Activated CD4-positive, alpha-beta T cell treated with anti-CD3 and anti-CD28 coated beads, Interleukin-2, amount 10 ng/mL, durations not matched to agents 24 days and 14 days (primary cell): ENCODE results near the gene SHPK. TPM values are rescaled to one million over a fixed set of nuclear protein-coding genes. Genes with fewer than 3 reads are reported as not detected.
"Not testable (repeated sequence)": the region's sequence is repeated elsewhere in the genome, so short reads cannot be mapped to it uniquely, and the experiment has no call there.

Source experiments
- DNase-seq: peaks from one replicate; pipeline ENCODE4 v3.0.0; 2022
- H3K27ac Mint-ChIP-seq: one replicate; pipeline ENCODE4 v1.8.0; 2022; ENCODE audit warnings: mild to moderate bottlenecking, mixed read lengths
- H3K27me3 Mint-ChIP-seq: one replicate; pipeline ENCODE4 v1.8.0; 2022; ENCODE audit warnings: mixed read lengths
- H3K36me3 Mint-ChIP-seq: one replicate; pipeline ENCODE4 v1.8.0; 2022; ENCODE audit warnings: low read depth, mild to moderate bottlenecking, mixed read lengths
- H3K4me1 Mint-ChIP-seq: one replicate; pipeline ENCODE4 v1.8.0; 2021; ENCODE audit warnings: mixed read lengths
- H3K4me3 Mint-ChIP-seq: one replicate; pipeline ENCODE4 v1.8.0; 2022; ENCODE audit warnings: mild to moderate bottlenecking, moderate library complexity, mixed read lengths
- H3K9me3 Mint-ChIP-seq: one replicate; pipeline ENCODE4 v1.8.0; 2021; ENCODE audit warnings: mixed read lengths
- intact Hi-C: fragments of 100-400 bp; cut with micrococcal nuclease; formaldehyde crosslinking; loops from one replicate; pipeline ENCODE4 v1.15.1; 2023
- total RNA-seq: library from RNA; stranded (reverse); gene quantifications from 2 replicates; pipeline ENCODE4 v1.2.3, GENCODE V29; 2022

Gene SHPK
- total RNA-seq, 1 donor from 2014 or later: 21.2 TPM

- DNase-seq: no peak
- Mint-ChIP-seq H3K36me3 (no peaks in the 10 kb centered on the region), H3K27me3 (no peaks in the 10 kb centered on the region), H3K4me3 (no peak overlapping the region), H3K27ac (no peak overlapping the region), H3K9me3 (no peaks in the 10 kb centered on the region), H3K4me1 (no peaks in the 10 kb centered on the region)
- intact Hi-C loops: no loop called here
Observed at GRCh38 chr17:3596804-3597464, 39.1 kb downstream of the SHPK start.

GRCh38 chr17:3594976-3595375, 41.1 kb downstream of the SHPK start:
- H3K9me3 Mint-ChIP-seq: no peaks in the 10 kb centered on the region
- no peaks in the 10 kb centered on the region for H3K4me1 Mint-ChIP-seq
- H3K36me3 Mint-ChIP-seq: peaks cover under 1% of the 10 kb centered on the region
- no peak for DNase-seq
- no peaks in the 10 kb centered on the region for H3K27me3 Mint-ChIP-seq
- no peak overlapping the region for H3K4me3 Mint-ChIP-seq
- H3K27ac Mint-ChIP-seq: no peak overlapping the region
- intact Hi-C loops: no loop called here

GRCh38 chr17:3594051-3594800, 41.8 kb downstream of the SHPK start:
- Mint-ChIP-seq H3K9me3 (no peaks in the 10 kb centered on the region), H3K4me1 (no peaks in the 10 kb centered on the region), H3K27me3 (no peaks in the 10 kb centered on the region), H3K36me3 (peaks cover 6% of the 10 kb centered on the region), H3K4me3 (no peak overlapping the region), H3K27ac (no peak overlapping the region)
- no peak for DNase-seq
- intact Hi-C loops: no loop called here

- H3K9me3 Mint-ChIP-seq: no peaks in the 10 kb centered on the region
- DNase-seq: no peak
- H3K27ac Mint-ChIP-seq: no peak overlapping the region
- intact Hi-C loops: no loop called here
- H3K4me1 Mint-ChIP-seq: no peaks in the 10 kb centered on the region
- no peaks in the 10 kb centered on the region for H3K27me3 Mint-ChIP-seq
- peaks cover 6% of the 10 kb centered on the region for H3K36me3 Mint-ChIP-seq
- H3K4me3 Mint-ChIP-seq: no peak overlapping the region
Observed at GRCh38 chr17:3593384-3593783, 42.7 kb downstream of the SHPK start.

GRCh38 chr17:3592216-3592860, 43.7 kb downstream of the SHPK start:
- intact Hi-C loops: no loop called here
- no peaks in the 10 kb centered on the region for H3K9me3 Mint-ChIP-seq
- no peak overlapping the region for H3K4me3 Mint-ChIP-seq
- H3K36me3 Mint-ChIP-seq: peaks cover 6% of the 10 kb centered on the region
- no peaks in the 10 kb centered on the region for H3K4me1 Mint-ChIP-seq
- no peaks in the 10 kb centered on the region for H3K27me3 Mint-ChIP-seq
- no peak for DNase-seq
- H3K27ac Mint-ChIP-seq: no peak overlapping the region

GRCh38 chr17:3590768-3591167, 45.3 kb downstream of the SHPK start:
- intact Hi-C loops: no loop called here
- Mint-ChIP-seq H3K4me1 (no peaks in the 10 kb centered on the region), H3K4me3 (no peak overlapping the region)

GRCh38 chr17:3590231-3590630, 45.8 kb downstream of the SHPK start:
- Mint-ChIP-seq H3K27ac (no peak overlapping the region), H3K4me3 (no peak overlapping the region), H3K9me3 (no peaks in the 10 kb centered on the region), H3K4me1 (no peaks in the 10 kb centered on the region), H3K27me3 (no peaks in the 10 kb centered on the region), H3K36me3 (peaks cover 10% of the 10 kb centered on the region)
- intact Hi-C loops: no loop called here
- DNase-seq: no peak

More at GRCh38 chr17:3590768-3591167, 45.3 kb downstream of the SHPK start:
- H3K27ac Mint-ChIP-seq: no peak overlapping the region
- peaks cover 10% of the 10 kb centered on the region for H3K36me3 Mint-ChIP-seq
- no peak for DNase-seq
- no peaks in the 10 kb centered on the region for H3K9me3 Mint-ChIP-seq
- H3K27me3 Mint-ChIP-seq: no peaks in the 10 kb centered on the region

GRCh38 chr17:3589784-3590183, 46.3 kb downstream of the SHPK start:
- no peak overlapping the region for H3K4me3 Mint-ChIP-seq

GRCh38 chr17:3585826-3586225, 50.2 kb downstream of the SHPK start:
- no peak overlapping the region for H3K4me3 Mint-ChIP-seq
- peaks cover 12% of the 10 kb centered on the region for H3K36me3 Mint-ChIP-seq
- DNase-seq: no peak
- intact Hi-C loops: no loop called here
- no peaks in the 10 kb centered on the region for H3K9me3 Mint-ChIP-seq
- H3K27me3 Mint-ChIP-seq: no peaks in the 10 kb centered on the region
- H3K27ac Mint-ChIP-seq: no peak overlapping the region
- no peaks in the 10 kb centered on the region for H3K4me1 Mint-ChIP-seq

More at GRCh38 chr17:3589784-3590183, 46.3 kb downstream of the SHPK start:
- DNase-seq: no peak
- Mint-ChIP-seq H3K27me3 (no peaks in the 10 kb centered on the region), H3K9me3 (no peaks in the 10 kb centered on the region), H3K27ac (no peak overlapping the region), H3K4me1 (no peaks in the 10 kb centered on the region), H3K36me3 (peaks cover 10% of the 10 kb centered on the region)
- intact Hi-C loops: no loop called here

GRCh38 chr17:3583456-3583855, 52.6 kb downstream of the SHPK start:
- DNase-seq: no peak
- Mint-ChIP-seq H3K4me1 (no peaks in the 10 kb centered on the region), H3K36me3 (peaks cover 11% of the 10 kb centered on the region), H3K4me3 (no peak overlapping the region), H3K27ac (no peak overlapping the region), H3K9me3 (no peaks in the 10 kb centered on the region), H3K27me3 (no peaks in the 10 kb centered on the region)
- intact Hi-C loops: no loop called here

- H3K4me3 Mint-ChIP-seq: no peak overlapping the region
- intact Hi-C loops: no loop called here
- peaks cover 11% of the 10 kb centered on the region for H3K36me3 Mint-ChIP-seq
- H3K27ac Mint-ChIP-seq: no peak overlapping the region
- no peaks in the 10 kb centered on the region for H3K27me3 Mint-ChIP-seq
- no peak for DNase-seq
- no peaks in the 10 kb centered on the region for H3K9me3 Mint-ChIP-seq
- H3K4me1 Mint-ChIP-seq: no peaks in the 10 kb centered on the region
Observed at GRCh38 chr17:3582915-3583314, 53.1 kb downstream of the SHPK start.

- DNase-seq, H3K4me1 Mint-ChIP-seq, H3K27me3 Mint-ChIP-seq, H3K9me3 Mint-ChIP-seq, H3K27ac Mint-ChIP-seq, H3K4me3 Mint-ChIP-seq, H3K36me3 Mint-ChIP-seq, intact Hi-C loops: not testable (repeated sequence)
Observed at GRCh38 chr17:3578667-3579066, 57.4 kb downstream of the SHPK start.

GRCh38 chr17:3576970-3577369, 59.1 kb downstream of the SHPK start:
- intact Hi-C loops: no loop called here
- Mint-ChIP-seq H3K36me3 (peaks cover 7% of the 10 kb centered on the region), H3K4me1 (no peaks in the 10 kb centered on the region), H3K27ac (no peak overlapping the region), H3K27me3 (no peaks in the 10 kb centered on the region), H3K9me3 (no peaks in the 10 kb centered on the region), H3K4me3 (no peak overlapping the region)
- DNase-seq: no peak

GRCh38 chr17:3575511-3575910, 60.5 kb downstream of the SHPK start:
- intact Hi-C loops: loop anchor here (1.0 kb wide), 1 partner anchor 13 kb away; no protein-coding TSS in a partner anchor
- H3K4me3 Mint-ChIP-seq: no peak overlapping the region
- H3K4me1 Mint-ChIP-seq: no peaks in the 10 kb centered on the region
- H3K36me3 Mint-ChIP-seq: peaks cover 4% of the 10 kb centered on the region
- no peak overlapping the region for H3K27ac Mint-ChIP-seq
- no peaks in the 10 kb centered on the region for H3K27me3 Mint-ChIP-seq
- DNase-seq: no peak
- H3K9me3 Mint-ChIP-seq: no peaks in the 10 kb centered on the region
